Measurements from ENCODE around the gene TTC12. TPM values are rescaled to one million over a fixed set of nuclear protein-coding genes. Genes with fewer than 3 reads are reported as not detected.

TTC12 gene
- total and polyA plus RNA-seq, 9 of the 15 experiments (the other 6 are each of a cell fraction or from before 2014, with no cell fraction given) = 5.1 to 19.9 (median 13.4) TPM

DNA sequence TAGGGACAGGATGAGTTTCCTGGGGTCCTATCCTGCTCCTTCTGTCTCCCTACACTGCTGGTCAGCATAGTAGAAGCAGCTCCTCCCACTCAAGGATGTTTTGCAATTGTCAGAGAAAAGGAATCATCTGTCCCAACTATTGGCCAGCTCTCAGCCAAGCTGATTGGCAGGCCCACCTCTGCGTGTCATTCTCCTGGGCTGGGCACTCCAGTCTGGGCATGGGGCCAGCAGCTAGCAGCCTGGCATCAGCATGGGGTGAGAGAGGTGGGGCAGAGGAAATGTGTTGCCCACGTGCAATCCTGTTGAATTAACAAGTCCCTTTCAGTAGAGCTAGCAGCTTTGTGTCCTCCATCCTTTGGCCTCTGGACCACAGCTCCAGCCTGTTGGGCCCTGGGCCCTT, 87.3 kb downstream of the TTC12 start:
- BruUV-seq (replicated peaks) = no TSS peak
- Histone ChIP-seq H3K9me1 (ENCODE audit: control insufficient read depth, insufficient read depth, low read length) (no peaks in the 10 kb centered on the region), H3K27me3 (ENCODE audit: control insufficient read depth in 2 of 2, insufficient read depth in 2 of 2, low read length in 2 of 2) (peaks cover 3 to 55% of the 10 kb centered on the region in 2 experiments; a peak in 4 of 5 replicates), H3K27ac (ENCODE audit: extremely low read depth, low read depth, low read length) (no peak overlapping the region), H3K4me1 (replicated peaks in 1 of 2; ENCODE audit: control insufficient read depth in 2 of 2, insufficient read depth in 2 of 2, low read length in 2 of 2) (0 out of 5 replicates have a peak, but pooled peaks cover 0 to 5% of the 10 kb centered on the region in 2 experiments), H3K9ac (ENCODE audit: insufficient read depth in 1 of 2, low read depth in 2 of 2, low read length in 2 of 2) (no peak overlapping the region), H4K20me1 (replicated peaks; ENCODE audit: control insufficient read depth, insufficient read depth, low read length) (peaks cover 7% of the 10 kb centered on the region; the same call in 1 of the 2 replicates), H3K4me2 (ENCODE audit: insufficient read depth, low read length) (no peak overlapping the region), H3K79me2 (ENCODE audit: control insufficient read depth, insufficient read depth, low read length) (no peaks in the 10 kb centered on the region), H3K9me3 (replicated peaks; ENCODE audit: control insufficient read depth, insufficient read depth, low read depth, low read length) (no peaks in the 10 kb centered on the region), H3K4me3 (no peak overlapping the region), H3K36me3 (ENCODE audit: control insufficient read depth, insufficient read depth, low read length) (no peaks in the 10 kb centered on the region), H2AFZ (ENCODE audit: low read depth, low read length) (no peak overlapping the region)
- CTCF ChIA-PET (ENCODE audit: low intra/inter-chr PET ratio) = no interaction called here
- no peak for TF ChIP-seq ZC3H8 (IDR thresholded peaks at IDR 0.05)
- intact Hi-C loops (cut with micrococcal nuclease) = no loop called here
- in situ Hi-C loops (cut with MboI) = no loop called here
- DNase-seq (ENCODE audit: extremely low read depth in 1 of 4, low spot score in 3 of 4) (no peak), ATAC-seq (no peak), FAIRE-seq (no peak)
- WGBS (ENCODE audit: insufficient coverage, low coverage, missing lambda C conversion rate) = 0% methylated on average over 2 of the region's 2 CpGs
- POLR2A ChIA-PET = no interaction called here

- no peak for FAIRE-seq
- Histone ChIP-seq H3K9me1 (ENCODE audit: control insufficient read depth, insufficient read depth, low read length) (no peaks in the 10 kb centered on the region), H3K4me3 (no peak overlapping the region), H3K9me3 (replicated peaks; ENCODE audit: control insufficient read depth, insufficient read depth, low read depth, low read length) (no peaks in the 10 kb centered on the region), H3K4me2 (ENCODE audit: insufficient read depth, low read length) (no peak overlapping the region), H4K20me1 (replicated peaks; ENCODE audit: control insufficient read depth, insufficient read depth, low read length) (peaks cover 3% of the 10 kb centered on the region; the same call in 1 of the 2 replicates), H3K27ac (ENCODE audit: extremely low read depth, low read depth, low read length) (no peak overlapping the region), H3K36me3 (ENCODE audit: control insufficient read depth, insufficient read depth, low read length) (no peaks in the 10 kb centered on the region), H3K4me1 (replicated peaks in 1 of 2; ENCODE audit: control insufficient read depth in 2 of 2, insufficient read depth in 2 of 2, low read length in 2 of 2) (0 out of 5 replicates have a peak, but pooled peaks cover 0 to under 1% of the 10 kb centered on the region in 2 experiments), H2AFZ (ENCODE audit: low read depth, low read length) (no peak overlapping the region), H3K27me3 (ENCODE audit: control insufficient read depth in 2 of 2, insufficient read depth in 2 of 2, low read length in 2 of 2) (peaks cover 0 to 55% of the 10 kb centered on the region in 2 experiments; a peak in 3 of 5 replicates), H3K9ac (ENCODE audit: insufficient read depth in 1 of 2, low read depth in 2 of 2, low read length in 2 of 2) (no peak overlapping the region), H3K79me2 (ENCODE audit: control insufficient read depth, insufficient read depth, low read length) (no peaks in the 10 kb centered on the region)
- no peak for ATAC-seq
- no peak for DNase-seq (ENCODE audit: extremely low read depth in 1 of 4, low spot score in 3 of 4)
- 0% methylated on average over 7 of the region's 7 CpGs for WGBS (ENCODE audit: insufficient coverage, low coverage, missing lambda C conversion rate)
- BruUV-seq (replicated peaks) = no TSS peak
- ChIA-PET POLR2A (no interaction called here), CTCF (ENCODE audit: low intra/inter-chr PET ratio) (no interaction called here)
- intact Hi-C loops (cut with micrococcal nuclease) = no loop called here
- in situ Hi-C loops (cut with MboI) = no loop called here
- TF ChIP-seq, protein P1, sequence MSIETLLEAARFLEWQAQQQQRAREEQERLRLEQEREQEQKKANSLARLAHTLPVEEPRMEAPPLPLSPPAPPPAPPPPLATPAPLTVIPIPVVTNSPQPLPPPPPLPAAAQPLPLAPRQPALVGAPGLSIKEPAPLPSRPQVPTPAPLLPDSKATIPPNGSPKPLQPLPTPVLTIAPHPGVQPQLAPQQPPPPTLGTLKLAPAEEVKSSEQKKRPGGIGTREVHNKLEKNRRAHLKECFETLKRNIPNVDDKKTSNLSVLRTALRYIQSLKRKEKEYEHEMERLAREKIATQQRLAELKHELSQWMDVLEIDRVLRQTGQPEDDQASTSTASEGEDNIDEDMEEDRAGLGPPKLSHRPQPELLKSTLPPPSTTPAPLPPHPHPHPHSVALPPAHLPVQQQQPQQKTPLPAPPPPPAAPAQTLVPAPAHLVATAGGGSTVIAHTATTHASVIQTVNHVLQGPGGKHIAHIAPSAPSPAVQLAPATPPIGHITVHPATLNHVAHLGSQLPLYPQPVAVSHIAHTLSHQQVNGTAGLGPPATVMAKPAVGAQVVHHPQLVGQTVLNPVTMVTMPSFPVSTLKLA (conservative IDR thresholded peaks at IDR 0.05) = no peak
- TF ChIP-seq THRAP3 (IDR thresholded peaks at IDR 0.05; ENCODE audit: borderline replicate concordance) (no peak), STAT5B (CRISPR knock-in tag; IDR thresholded peaks at IDR 0.05) (no peak), ARHGAP35 (IDR thresholded peaks at IDR 0.05; ENCODE audit: partially characterized antibody) (no peak), DIDO1 (tag; IDR thresholded peaks at IDR 0.05; ENCODE audit: low read depth) (no peak)
- TF ChIP-seq, protein P2, sequence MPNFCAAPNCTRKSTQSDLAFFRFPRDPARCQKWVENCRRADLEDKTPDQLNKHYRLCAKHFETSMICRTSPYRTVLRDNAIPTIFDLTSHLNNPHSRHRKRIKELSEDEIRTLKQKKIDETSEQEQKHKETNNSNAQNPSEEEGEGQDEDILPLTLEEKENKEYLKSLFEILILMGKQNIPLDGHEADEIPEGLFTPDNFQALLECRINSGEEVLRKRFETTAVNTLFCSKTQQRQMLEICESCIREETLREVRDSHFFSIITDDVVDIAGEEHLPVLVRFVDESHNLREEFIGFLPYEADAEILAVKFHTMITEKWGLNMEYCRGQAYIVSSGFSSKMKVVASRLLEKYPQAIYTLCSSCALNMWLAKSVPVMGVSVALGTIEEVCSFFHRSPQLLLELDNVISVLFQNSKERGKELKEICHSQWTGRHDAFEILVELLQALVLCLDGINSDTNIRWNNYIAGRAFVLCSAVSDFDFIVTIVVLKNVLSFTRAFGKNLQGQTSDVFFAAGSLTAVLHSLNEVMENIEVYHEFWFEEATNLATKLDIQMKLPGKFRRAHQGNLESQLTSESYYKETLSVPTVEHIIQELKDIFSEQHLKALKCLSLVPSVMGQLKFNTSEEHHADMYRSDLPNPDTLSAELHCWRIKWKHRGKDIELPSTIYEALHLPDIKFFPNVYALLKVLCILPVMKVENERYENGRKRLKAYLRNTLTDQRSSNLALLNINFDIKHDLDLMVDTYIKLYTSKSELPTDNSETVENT (CRISPR knock-in tag; IDR thresholded peaks at IDR 0.05) = no peak
Observed at GRCh38 chr11:113404859-113405430, 90.6 kb downstream of the TTC12 start.
